BLaER1 (cell line): ENCODE results near the gene WDR93.

Experiments
- H3K27ac ChIP-seq: shearing (Covaris generic); formaldehyde crosslinking; 2 replicates; pipeline ENCODE4 v1.8.1; 2022
- H3K27me3 ChIP-seq: shearing (Covaris generic); formaldehyde crosslinking; 2 replicates; pipeline ENCODE4 v1.8.1; 2022
- H3K36me3 ChIP-seq: shearing (Covaris generic); formaldehyde crosslinking; 2 replicates; pipeline ENCODE4 v1.8.1; 2022
- H3K4me1 ChIP-seq: shearing (Covaris generic); formaldehyde crosslinking; 2 replicates; pipeline ENCODE4 v1.8.1; 2022
- H3K4me2 ChIP-seq: shearing (Covaris generic); formaldehyde crosslinking; 2 replicates; pipeline ENCODE4 v1.8.1; 2022
- H3K4me3 ChIP-seq: shearing (Covaris generic); formaldehyde crosslinking; 2 replicates; pipeline ENCODE4 v1.8.1; 2022
- H3K9ac ChIP-seq: shearing (Covaris generic); formaldehyde crosslinking; 2 replicates; pipeline ENCODE4 v1.8.1; 2022
- H3K9me3 ChIP-seq: shearing (Covaris generic); formaldehyde crosslinking; 2 replicates; pipeline ENCODE4 v1.8.1; 2022
- H4K20me1 ChIP-seq: shearing (Covaris generic); formaldehyde crosslinking; 2 replicates; pipeline ENCODE4 v1.8.1; 2022
- Cebpa-rat ChIP-seq: shearing (Covaris generic); IDR thresholded peaks from 2 replicates; pipeline ENCODE4 v1.8.1; 2022

WDR93 gene

GRCh38 chr15:89765694-89766093 is 75.1 kb downstream of the WDR93 start:
- no peak overlapping the region for H3K9ac ChIP-seq
- no peak overlapping the region for H3K27ac ChIP-seq
- H3K4me2 ChIP-seq: no peak overlapping the region
- H4K20me1 ChIP-seq: no peaks in the 10 kb centered on the region
- no peak overlapping the region for H3K4me3 ChIP-seq
- H3K36me3 ChIP-seq: no peaks in the 10 kb centered on the region
- peaks cover 7% of the 10 kb centered on the region for H3K4me1 ChIP-seq
- H3K27me3 ChIP-seq: no peaks in the 10 kb centered on the region
- no peak for TF ChIP-seq Cebpa-rat
- no peaks in the 10 kb centered on the region for H3K9me3 ChIP-seq

DNA sequence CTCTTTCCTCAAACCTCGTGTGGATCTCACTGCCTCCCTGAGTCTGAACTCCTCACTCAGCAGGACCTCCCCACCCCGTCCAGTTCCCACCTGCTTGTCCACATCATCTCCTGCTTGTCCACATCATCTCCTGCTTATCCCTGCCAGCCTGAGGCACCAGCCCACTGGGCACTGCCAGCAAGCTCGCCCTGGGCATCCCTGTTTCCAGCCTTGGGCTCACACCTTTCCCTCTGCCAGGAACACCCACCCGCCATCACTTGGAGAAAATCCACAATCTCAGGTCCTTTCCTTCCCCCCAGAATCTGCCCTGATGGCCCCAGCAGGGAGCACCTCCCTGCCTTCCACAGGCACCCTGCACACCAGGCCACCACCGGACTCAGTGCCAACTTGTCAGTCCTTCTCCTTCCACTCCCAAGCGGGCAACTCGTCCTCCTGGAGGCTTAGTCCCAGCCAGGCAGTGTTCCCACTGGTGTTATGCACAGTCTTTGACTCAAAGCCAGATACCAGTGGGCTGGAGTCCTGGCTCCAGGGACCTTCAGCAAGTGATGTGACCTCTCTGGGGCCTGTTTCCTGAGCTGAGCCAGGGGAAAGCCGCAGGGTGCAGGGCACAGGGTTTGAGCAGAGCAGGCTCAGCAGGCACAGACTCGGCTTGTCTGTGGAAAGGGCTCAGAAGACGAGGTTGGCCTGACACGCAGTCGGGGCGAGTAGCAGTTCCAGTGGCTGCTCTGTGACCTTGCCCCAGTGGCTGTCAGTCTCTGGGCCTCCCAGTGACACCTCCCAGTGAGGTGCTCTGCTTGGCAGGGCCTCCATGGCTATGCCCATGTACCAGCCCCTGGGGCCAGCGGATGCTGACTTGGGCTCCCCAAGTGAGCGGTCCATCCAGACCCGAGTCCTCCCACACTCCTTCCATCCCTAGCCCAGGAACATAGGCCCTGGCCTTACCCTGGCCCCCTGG is 76.0 kb downstream of the WDR93 start:
- H3K9me3 ChIP-seq: no peaks in the 10 kb centered on the region
- no peak overlapping the region for H3K4me3 ChIP-seq
- no peaks in the 10 kb centered on the region for H3K27me3 ChIP-seq
- no peak overlapping the region for H3K4me2 ChIP-seq
- no peaks in the 10 kb centered on the region for H3K4me1 ChIP-seq
- no peak overlapping the region for H3K9ac ChIP-seq
- H4K20me1 ChIP-seq: no peaks in the 10 kb centered on the region
- H3K27ac ChIP-seq: no peak overlapping the region
- no peaks in the 10 kb centered on the region for H3K36me3 ChIP-seq
- no peak for TF ChIP-seq Cebpa-rat

GRCh38 chr15:89767411-89767915 is 76.9 kb downstream of the WDR93 start:
- TF ChIP-seq Cebpa-rat: no peak
- Histone ChIP-seq H3K4me2 (no peak overlapping the region), H3K27ac (no peak overlapping the region), H3K9me3 (no peaks in the 10 kb centered on the region), H3K9ac (no peak overlapping the region), H3K36me3 (no peaks in the 10 kb centered on the region), H3K27me3 (no peaks in the 10 kb centered on the region), H3K4me3 (no peak overlapping the region), H3K4me1 (no peaks in the 10 kb centered on the region), H4K20me1 (no peaks in the 10 kb centered on the region)

DNA sequence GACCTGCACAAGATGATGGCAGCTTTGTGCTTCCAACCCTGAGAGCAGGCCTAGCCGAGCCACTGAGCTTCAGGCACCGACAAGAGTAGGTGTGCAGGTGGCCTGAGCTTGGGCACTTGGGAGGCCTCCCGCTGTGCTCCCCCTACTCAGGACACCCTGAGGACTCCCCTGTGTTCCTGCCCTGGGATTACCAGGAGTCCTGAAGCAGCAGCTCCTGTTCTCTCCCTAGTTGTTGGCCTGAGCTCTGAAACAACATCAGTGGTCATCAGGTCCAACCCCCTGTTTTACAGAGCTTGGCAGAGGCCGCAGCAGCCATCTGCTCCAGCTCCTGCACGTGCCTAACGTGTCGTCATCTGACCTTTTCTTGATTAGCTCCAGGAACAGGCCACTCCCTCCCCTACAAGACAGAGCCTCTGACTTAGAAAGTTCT is 77.5 kb downstream of the WDR93 start:
- Histone ChIP-seq H3K36me3 (no peaks in the 10 kb centered on the region), H3K9ac (no peak overlapping the region), H3K4me2 (no peak overlapping the region), H3K4me1 (no peaks in the 10 kb centered on the region), H3K9me3 (no peaks in the 10 kb centered on the region), H3K27ac (no peak overlapping the region), H3K27me3 (no peaks in the 10 kb centered on the region), H4K20me1 (no peaks in the 10 kb centered on the region), H3K4me3 (no peak overlapping the region)
- no peak for TF ChIP-seq Cebpa-rat

GRCh38 chr15:89769366-89769765 is 78.8 kb downstream of the WDR93 start:
- Histone ChIP-seq H3K27ac (no peak overlapping the region), H3K9ac (no peak overlapping the region), H3K9me3 (no peaks in the 10 kb centered on the region), H4K20me1 (no peaks in the 10 kb centered on the region), H3K27me3 (no peaks in the 10 kb centered on the region), H3K4me1 (no peaks in the 10 kb centered on the region), H3K4me3 (no peak overlapping the region), H3K36me3 (no peaks in the 10 kb centered on the region), H3K4me2 (no peak overlapping the region)
- TF ChIP-seq Cebpa-rat: no peak

- no peaks in the 10 kb centered on the region for H3K27me3 ChIP-seq
- no peaks in the 10 kb centered on the region for H4K20me1 ChIP-seq
- no peaks in the 10 kb centered on the region for H3K4me1 ChIP-seq
- no peak for TF ChIP-seq Cebpa-rat
- H3K36me3 ChIP-seq: no peaks in the 10 kb centered on the region
- no peak overlapping the region for H3K4me3 ChIP-seq
- no peak overlapping the region for H3K4me2 ChIP-seq
- H3K9me3 ChIP-seq: no peaks in the 10 kb centered on the region
- H3K9ac ChIP-seq: no peak overlapping the region
- H3K27ac ChIP-seq: no peak overlapping the region
These were observed 79.4 kb downstream of the WDR93 start for GRCh38 chr15:89770041-89770440.

- TF ChIP-seq Cebpa-rat: no peak
- peaks cover 22% of the 10 kb centered on the region for H3K4me1 ChIP-seq
- no peaks in the 10 kb centered on the region for H3K9me3 ChIP-seq
- H3K36me3 ChIP-seq: no peaks in the 10 kb centered on the region
- no peak overlapping the region for H3K4me2 ChIP-seq
- no peaks in the 10 kb centered on the region for H4K20me1 ChIP-seq
- H3K9ac ChIP-seq: no peak overlapping the region
- H3K27ac ChIP-seq: no peak overlapping the region
- peaks cover 26% of the 10 kb centered on the region for H3K27me3 ChIP-seq
- no peak overlapping the region for H3K4me3 ChIP-seq
These were observed 82.4 kb downstream of the WDR93 start for GRCh38 chr15:89772932-89773583.

GRCh38 chr15:89774492-89774891 is 83.9 kb downstream of the WDR93 start:
- H3K27ac ChIP-seq: no peak overlapping the region
- no peak overlapping the region for H3K4me3 ChIP-seq

DNA sequence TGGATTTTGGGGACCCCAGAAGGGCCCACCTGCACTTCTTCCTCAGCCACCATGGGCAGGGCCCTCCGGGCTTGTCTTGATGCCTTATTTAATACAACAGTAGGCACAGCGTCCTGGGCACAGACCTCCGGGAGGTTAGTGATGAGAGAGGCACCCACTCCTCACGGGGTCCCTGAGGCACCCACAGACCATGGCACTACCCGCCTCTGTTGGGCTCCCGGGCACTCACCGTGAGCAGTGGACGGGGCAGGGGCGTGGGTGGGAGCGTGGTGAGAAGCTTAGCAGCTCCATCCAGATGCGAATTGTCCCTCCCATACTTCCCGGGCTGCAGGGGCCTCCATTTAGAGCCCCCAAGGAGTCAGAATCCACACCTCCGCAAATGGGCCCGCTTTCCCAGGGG is 85.2 kb downstream of the WDR93 start:
- peak overlapping the region; percentile 94 for H3K4me2 ChIP-seq
- no peaks in the 10 kb centered on the region for H4K20me1 ChIP-seq
- TF ChIP-seq Cebpa-rat: no peak
- H3K9me3 ChIP-seq: no peaks in the 10 kb centered on the region
- H3K27me3 ChIP-seq: peaks cover 34% of the 10 kb centered on the region
- H3K4me1 ChIP-seq: peaks cover 37% of the 10 kb centered on the region
- no peaks in the 10 kb centered on the region for H3K36me3 ChIP-seq
- H3K27ac ChIP-seq: no peak overlapping the region
- H3K9ac ChIP-seq: no peak overlapping the region
- peak overlapping the region; percentile 62 for H3K4me3 ChIP-seq

More at GRCh38 chr15:89774492-89774891, 83.9 kb downstream of the WDR93 start:
- TF ChIP-seq Cebpa-rat: no peak
- H3K9me3 ChIP-seq: no peaks in the 10 kb centered on the region
- H3K36me3 ChIP-seq: no peaks in the 10 kb centered on the region
- no peak overlapping the region for H3K4me2 ChIP-seq
- H3K4me1 ChIP-seq: peaks cover 29% of the 10 kb centered on the region
- peaks cover 34% of the 10 kb centered on the region for H3K27me3 ChIP-seq
- H4K20me1 ChIP-seq: no peaks in the 10 kb centered on the region
- H3K9ac ChIP-seq: no peak overlapping the region
